MG63 (cell line): Measurements from ENCODE around the gene ARL8A. TPM values are rescaled to one million over a fixed set of nuclear protein-coding genes. Genes with fewer than 3 reads are reported as not detected.

Experiments
- DNase-seq: peaks from one replicate; pipeline ENCODE4 v3.0.0-alpha.2; 2020
- H3K27me3 ChIP-seq: fragments of 250-450 bp; sonication (Bioruptor Pico); 2 replicates; pipeline ENCODE4 v1.5.1; 2020; ENCODE audit warnings: mild to moderate bottlenecking, moderate library complexity
- H3K36me3 ChIP-seq: fragments of 250-450 bp; sonication (Bioruptor Pico); 2 replicates; pipeline ENCODE4 v1.5.1; 2020; ENCODE audit warnings: mild to moderate bottlenecking, moderate library complexity
- H3K4me3 ChIP-seq: fragments of 250-450 bp; sonication (Bioruptor Pico); 2 replicates; pipeline ENCODE4 v1.5.1; 2020; ENCODE audit warnings: mild to moderate bottlenecking, moderate library complexity
- H3K9me3 ChIP-seq: fragments of 250-450 bp; sonication (Bioruptor Pico); 2 replicates; pipeline ENCODE4 v1.5.1; 2020; ENCODE audit warnings: mild to moderate bottlenecking, moderate library complexity
- total RNA-seq: library from RNA; depleted of rRNA; stranded (reverse); fragments of >200 nt; shearing (Covaris generic); gene quantifications from 2 replicates; pipeline ENCODE4 v1.2.3, GENCODE V29; 2014; ENCODE audit warnings: low replicate concordance

ARL8A gene
- total RNA-seq, 1 experiment from 2014 or later, result 35.5 TPM

DNA sequence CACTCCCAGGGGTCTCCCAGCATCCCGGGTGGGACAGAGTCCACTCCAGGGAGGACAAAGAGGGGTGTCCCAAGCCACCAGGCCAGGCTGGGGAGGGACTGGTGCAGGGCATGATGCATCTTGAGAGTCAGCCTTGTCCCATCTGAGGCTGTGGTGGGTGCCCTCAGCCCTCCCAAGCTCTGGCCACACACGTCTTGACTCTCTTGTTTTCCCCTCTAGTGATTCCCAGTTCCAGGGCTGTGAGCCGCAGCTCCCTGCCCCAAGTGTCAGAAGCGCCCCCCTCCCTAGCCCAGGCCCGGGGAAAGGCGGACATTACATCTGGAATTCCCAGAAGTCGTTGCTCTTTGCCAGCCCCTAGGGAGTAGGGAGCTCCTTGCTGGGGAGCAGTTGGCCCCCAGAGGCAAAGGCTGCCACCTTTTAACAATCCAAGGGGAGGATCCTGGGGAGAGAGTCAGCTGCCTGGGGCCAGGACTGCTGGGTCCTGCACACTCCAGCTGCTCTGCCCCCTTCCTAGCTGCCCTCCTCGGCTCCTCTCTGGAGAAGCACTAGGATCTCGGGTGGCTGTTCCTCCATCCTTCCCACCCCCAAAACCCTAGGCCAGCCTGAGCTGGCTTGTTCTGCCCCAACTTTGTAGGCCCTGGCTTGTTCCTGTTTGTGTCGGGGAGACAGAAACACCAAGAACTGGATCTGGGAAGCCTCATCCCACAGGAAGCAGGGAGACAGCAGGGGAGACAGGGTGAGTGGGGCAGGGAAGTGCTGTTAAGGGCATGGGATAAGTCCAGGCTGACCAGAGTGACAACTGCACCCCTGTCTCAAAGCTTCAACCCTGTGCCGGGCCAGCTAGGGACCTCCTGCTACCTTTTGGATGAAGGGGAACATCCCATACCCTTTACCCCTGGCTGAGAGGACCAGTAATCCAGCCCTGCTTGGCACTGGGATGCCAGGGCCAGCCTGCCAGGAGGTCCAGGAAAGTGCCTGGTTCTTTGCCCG, 19.0 kb upstream of the ARL8A start:
- Histone ChIP-seq H3K4me3 (no peak overlapping the region), H3K27me3 (no peaks in the 10 kb centered on the region), H3K36me3 (no peaks in the 10 kb centered on the region), H3K9me3 (no peaks in the 10 kb centered on the region)
- DNase-seq, result no peak

DNA sequence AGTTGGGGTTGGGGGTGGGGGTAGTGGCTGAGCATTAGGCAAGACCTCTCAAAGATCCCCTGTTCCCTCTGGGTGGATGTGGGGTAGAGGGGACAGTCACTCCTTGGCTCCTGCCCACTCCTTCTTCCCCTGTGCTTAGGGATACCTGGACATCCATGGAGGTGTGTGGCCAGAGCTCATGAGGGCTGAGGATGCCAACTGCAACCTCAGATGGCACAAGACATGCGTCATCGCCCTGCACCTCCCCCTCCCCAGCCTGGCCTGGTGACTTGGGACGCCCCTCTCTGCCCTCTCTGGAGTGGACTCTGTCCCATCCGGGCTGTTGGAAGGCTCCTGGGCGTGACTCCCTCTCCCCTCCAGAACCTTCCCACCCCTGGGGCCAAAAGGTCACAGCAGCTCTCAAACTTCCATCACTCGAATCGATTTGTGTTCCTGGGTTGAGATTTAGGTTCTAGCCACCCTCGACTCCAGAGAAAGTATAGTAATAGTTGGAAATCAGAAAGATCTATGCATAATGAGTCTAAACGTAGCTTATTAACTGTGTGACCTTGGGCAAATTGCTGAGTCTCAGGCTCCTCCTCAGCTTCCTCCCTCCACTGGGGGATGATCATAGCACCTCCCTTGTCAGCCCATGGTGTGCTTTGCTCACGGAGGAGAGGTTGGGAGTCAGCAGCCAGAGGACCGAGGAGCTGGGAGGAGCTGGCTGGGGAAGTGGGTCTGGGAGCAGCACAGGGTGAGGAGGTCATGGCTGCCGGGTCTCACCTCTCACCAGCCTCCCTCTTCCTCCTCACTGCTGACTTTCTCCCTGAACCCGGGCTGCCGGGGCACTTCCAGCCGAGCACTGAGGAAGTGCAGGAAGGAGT, 18.1 kb upstream of the ARL8A start:
- no peaks in the 10 kb centered on the region for H3K9me3 ChIP-seq
- H3K4me3 ChIP-seq, result no peak overlapping the region
- H3K27me3 ChIP-seq, result no peaks in the 10 kb centered on the region
- no peak for DNase-seq
- H3K36me3 ChIP-seq, result no peaks in the 10 kb centered on the region

GRCh38 chr1:202162047-202162417, 17.5 kb upstream of the ARL8A start:
- Histone ChIP-seq H3K9me3 (no peaks in the 10 kb centered on the region), H3K27me3 (no peaks in the 10 kb centered on the region), H3K36me3 (no peaks in the 10 kb centered on the region), H3K4me3 (no peak overlapping the region)
- DNase-seq, result no peak

- no peak for DNase-seq
- Histone ChIP-seq H3K36me3 (no peaks in the 10 kb centered on the region), H3K4me3 (no peak overlapping the region), H3K27me3 (no peaks in the 10 kb centered on the region), H3K9me3 (no peaks in the 10 kb centered on the region)
Measured at GRCh38 chr1:202161151-202162046, 16.9 kb upstream of the ARL8A start.

DNA sequence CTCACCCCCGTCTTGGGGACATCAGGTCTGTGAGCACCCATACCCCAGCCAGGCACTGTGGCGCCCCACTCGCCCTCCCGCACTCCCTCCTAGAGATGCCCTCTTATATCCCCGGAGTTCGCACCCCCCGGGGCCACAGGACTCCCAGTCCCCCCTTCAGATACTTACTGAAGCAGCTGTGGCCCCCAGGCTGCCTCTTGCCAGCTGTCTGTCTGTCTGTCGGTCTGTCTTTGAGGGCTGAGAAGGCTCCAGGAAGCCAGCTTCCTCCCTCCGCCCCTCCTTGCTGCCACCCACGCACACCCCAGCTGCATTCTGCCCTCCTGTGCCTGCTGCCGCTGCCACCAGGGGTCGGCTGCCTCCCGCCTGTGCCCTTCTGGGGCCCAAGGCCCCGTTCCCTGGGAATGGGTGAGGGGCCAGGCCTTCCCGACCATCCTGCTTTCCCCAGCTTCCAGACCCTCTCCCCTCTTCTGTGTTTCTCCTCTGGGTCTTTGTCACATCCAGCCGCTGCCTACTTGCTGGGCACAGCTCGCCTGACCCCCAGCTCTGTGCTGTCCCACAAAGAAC, 15.9 kb upstream of the ARL8A start, which contains the start of gene PTPN7:
Gene PTPN7 (minus strand): TSS at position 226 of the 564 bp plus-strand sequence. CDS start 1,200 bp downstream, outside the sequence.
- H3K4me3 ChIP-seq, result no peak within 1 kb of the TSS
- H3K27me3 ChIP-seq, result no peaks in the 10 kb centered on the region
- DNase-seq, result no peak
- H3K9me3 ChIP-seq, result no peaks in the 10 kb centered on the region
- no peaks in the 10 kb centered on the region for H3K36me3 ChIP-seq

DNA sequence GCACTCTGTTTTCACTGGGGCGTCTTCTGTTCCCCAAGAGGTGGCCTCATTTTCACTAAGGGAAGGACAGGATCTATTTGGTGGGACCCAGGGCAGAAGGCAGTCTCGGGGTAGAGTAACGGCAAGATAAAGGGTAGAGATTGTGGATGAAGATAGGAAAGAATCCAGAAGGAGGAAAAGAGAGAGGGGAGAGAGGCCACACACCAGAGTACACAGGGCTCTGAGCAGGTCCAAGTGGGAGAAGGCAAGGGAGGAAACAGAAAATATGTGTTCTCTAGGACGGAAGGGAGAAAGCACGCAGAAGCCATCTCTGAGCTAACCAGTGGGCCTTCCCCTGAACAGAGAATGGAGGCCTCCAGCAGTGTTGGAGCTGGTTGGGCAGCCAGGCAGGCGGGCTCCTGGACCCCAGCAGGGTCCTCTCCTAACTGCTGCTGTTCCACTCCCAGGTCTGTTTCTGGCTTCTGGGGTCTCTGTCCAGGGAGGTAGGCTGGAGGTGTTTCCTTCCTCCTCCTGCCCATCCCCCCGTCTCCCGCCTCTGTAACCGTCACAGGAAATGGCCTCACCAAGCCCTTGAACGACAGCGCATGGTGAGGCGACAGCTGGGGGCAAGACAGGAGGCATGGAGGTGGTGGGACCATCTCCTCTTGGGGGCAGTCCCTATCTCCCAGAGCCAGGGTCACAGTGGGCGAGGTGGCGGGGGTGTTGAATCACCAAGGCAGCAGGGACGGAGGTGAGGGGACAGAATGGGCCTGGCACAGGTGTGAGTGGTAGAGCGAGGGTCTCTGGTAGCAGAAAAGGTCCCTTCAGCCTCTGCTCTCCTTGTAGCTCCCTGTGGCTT, 15.2 kb upstream of the ARL8A start:
- no peak for DNase-seq
- H3K27me3 ChIP-seq, result no peaks in the 10 kb centered on the region
- no peak overlapping the region for H3K4me3 ChIP-seq
- H3K36me3 ChIP-seq, result no peaks in the 10 kb centered on the region
- no peaks in the 10 kb centered on the region for H3K9me3 ChIP-seq

DNA sequence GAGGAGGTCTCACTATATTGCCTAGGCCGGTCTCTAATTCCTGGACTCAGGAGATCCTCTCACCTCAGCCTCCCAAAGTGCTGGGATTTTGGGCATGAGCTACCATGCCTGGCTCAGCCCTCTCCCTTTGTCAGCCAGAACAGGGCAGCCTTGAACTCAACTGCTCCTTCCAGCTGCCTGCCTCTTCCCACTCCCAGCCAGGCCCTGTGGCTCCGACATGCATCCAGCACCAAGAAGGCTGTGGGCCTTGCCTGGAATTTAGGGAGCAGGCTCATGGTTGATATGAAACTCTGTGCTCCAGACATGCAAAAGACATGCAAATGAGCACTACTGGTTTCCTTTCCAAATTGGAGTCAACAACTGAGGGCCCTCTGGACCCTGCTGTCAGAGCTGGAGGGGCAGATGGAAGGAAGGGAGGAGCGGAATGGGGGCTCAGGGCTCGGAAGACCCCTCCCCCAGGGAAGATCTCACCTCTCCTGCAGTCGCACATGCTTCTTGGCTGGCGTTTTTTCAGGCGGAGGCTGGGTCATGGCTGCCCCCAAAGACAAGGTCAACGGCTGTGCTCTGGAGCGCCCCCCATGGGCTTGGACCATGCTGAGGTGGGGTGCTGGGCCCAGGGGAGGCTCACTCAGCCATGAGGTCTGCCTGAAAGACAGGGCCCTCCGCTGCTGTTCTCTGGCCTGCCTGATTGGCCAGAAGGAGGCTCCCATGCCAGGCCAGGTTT, 14.4 kb upstream of the ARL8A start:
- Histone ChIP-seq H3K36me3 (no peaks in the 10 kb centered on the region), H3K4me3 (no peak overlapping the region), H3K27me3 (no peaks in the 10 kb centered on the region), H3K9me3 (no peaks in the 10 kb centered on the region)
- no peak for DNase-seq

DNA sequence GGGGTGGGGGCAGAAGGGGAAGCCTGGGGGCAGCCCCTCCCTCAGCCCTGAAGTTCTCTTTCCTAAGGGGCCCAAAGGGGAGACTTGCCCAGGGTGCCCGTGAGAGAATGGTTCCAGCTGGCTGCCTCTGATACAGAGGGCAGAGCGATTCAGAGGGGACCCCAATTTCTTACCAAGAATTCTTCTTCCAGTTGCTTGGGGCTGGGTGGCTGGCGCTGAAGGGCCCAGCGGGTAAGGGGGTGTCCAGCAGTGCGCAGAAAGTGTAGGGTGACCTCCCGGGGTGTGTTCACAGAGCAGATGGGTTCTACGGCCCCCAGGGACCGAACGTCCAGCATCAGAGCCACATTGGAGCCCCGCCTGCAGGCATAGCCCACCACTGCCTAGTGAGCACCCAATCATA, 13.4 kb upstream of the ARL8A start:
- H3K4me3 ChIP-seq, result no peak overlapping the region
- H3K36me3 ChIP-seq, result no peaks in the 10 kb centered on the region
- no peaks in the 10 kb centered on the region for H3K9me3 ChIP-seq
- DNase-seq, result no peak
- H3K27me3 ChIP-seq, result no peaks in the 10 kb centered on the region

- DNase-seq, result no peak
- no peaks in the 10 kb centered on the region for H3K9me3 ChIP-seq
- H3K36me3 ChIP-seq, result no peaks in the 10 kb centered on the region
- H3K4me3 ChIP-seq, result no peak overlapping the region
- no peaks in the 10 kb centered on the region for H3K27me3 ChIP-seq
Measured at GRCh38 chr1:202156590-202156989, 12.1 kb upstream of the ARL8A start.

DNA sequence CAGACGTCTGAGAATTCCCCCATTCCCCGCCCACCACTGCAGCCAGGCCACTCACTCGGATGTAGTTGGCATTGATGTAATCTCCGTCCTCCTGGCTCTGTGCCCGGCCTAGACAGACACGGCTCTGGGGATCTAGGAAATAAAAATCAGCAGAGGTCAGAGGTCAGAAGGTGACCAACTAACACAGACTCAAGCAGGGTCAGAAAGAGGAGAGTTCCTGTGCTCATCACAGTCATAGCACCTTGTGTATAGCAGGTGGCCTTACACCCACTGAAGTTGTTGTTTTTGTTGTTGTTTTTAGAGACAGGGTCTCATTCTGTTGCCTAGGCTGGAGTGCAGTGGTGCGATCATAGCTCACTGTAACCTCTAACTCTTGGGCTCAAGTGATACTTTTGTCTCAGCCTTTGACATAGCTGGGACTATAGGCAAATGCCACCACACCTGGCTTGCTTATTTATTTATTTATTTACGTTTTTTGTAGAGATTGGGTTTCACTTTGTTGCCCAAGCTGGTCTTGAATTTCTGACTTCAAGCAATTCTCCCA, 11.0 kb upstream of the ARL8A start:
- H3K9me3 ChIP-seq, result no peaks in the 10 kb centered on the region
- no peak overlapping the region for H3K4me3 ChIP-seq
- no peaks in the 10 kb centered on the region for H3K36me3 ChIP-seq
- no peaks in the 10 kb centered on the region for H3K27me3 ChIP-seq
- DNase-seq, result peak; percentile 67

GRCh38 chr1:202154766-202155477, 10.4 kb upstream of the ARL8A start:
- H3K36me3 ChIP-seq, result no peaks in the 10 kb centered on the region
- peak; percentile 46 for DNase-seq
- H3K9me3 ChIP-seq, result no peaks in the 10 kb centered on the region
- no peaks in the 10 kb centered on the region for H3K27me3 ChIP-seq
- H3K4me3 ChIP-seq, result no peak overlapping the region

DNA sequence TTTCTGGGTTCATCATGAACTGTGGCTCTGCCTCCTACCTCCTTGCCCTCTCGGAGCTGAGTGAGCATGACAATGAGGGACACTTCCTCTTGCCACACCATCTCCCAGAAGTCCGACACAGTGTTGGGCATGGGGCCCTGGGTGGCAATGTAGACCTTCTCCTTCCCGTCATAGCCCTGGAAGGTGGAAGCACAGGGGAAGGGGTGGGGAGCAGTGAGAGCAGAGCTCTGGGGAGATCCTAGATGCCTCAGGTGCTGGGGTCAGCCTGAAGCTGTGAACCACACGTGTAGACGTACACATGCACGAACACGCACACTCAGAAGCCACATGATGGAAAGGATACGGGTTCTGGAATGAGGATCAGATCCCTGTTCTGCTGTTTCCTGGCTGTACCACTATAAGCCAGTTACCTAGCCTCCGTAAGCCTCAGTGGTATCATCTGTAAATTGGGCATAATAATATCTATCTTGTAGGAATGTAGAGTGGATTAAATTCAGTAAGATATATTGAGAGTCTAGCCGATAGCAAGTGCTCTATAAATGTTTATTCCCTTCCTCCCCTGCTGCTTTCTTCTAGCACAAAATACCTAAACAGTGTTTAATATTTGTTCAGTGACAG, 9.7 kb upstream of the ARL8A start:
- Histone ChIP-seq H3K9me3 (no peaks in the 10 kb centered on the region), H3K4me3 (no peak overlapping the region), H3K36me3 (no peaks in the 10 kb centered on the region), H3K27me3 (no peaks in the 10 kb centered on the region)
- DNase-seq, result no peak

GRCh38 chr1:202153284-202153683, 8.7 kb upstream of the ARL8A start:
- H3K4me3 ChIP-seq, result no peak overlapping the region
- H3K9me3 ChIP-seq, result no peaks in the 10 kb centered on the region
- no peaks in the 10 kb centered on the region for H3K27me3 ChIP-seq
- no peaks in the 10 kb centered on the region for H3K36me3 ChIP-seq
- no peak for DNase-seq

- no peak for DNase-seq
- Histone ChIP-seq H3K27me3 (no peaks in the 10 kb centered on the region), H3K9me3 (no peaks in the 10 kb centered on the region), H3K36me3 (no peaks in the 10 kb centered on the region), H3K4me3 (no peak overlapping the region)
Measured at GRCh38 chr1:202152399-202152798, 7.9 kb upstream of the ARL8A start.
